Activated CD8-positive, alpha-beta memory T cell treated with anti-CD3 and anti-CD28 coated beads for 48 hours (primary cell): ENCODE results near the gene SIRT6.
"Not testable (repeated sequence)": the region's sequence is repeated elsewhere in the genome, so short reads cannot be mapped to it uniquely, and the experiment has no call there.

Experiments used
- DNase-seq, 3 experiments: peaks; one replicate each; pipeline ENCODE4 v3.0.0-alpha.2; 2020; ENCODE audit warnings: low read depth in 2 of 3, low spot score in 2 of 3

The SIRT6 gene

GRCh38 chr19:4200940-4201542 lies 18.7 kb upstream of the SIRT6 start:
- no peak for DNase-seq

GRCh38 chr19:4199699-4200293 lies 17.4 kb upstream of the SIRT6 start:
- no peak for DNase-seq

GRCh38 chr19:4198467-4199126 lies 16.2 kb upstream of the SIRT6 start:
- DNase-seq: no peak

GRCh38 chr19:4197625-4198466 lies 15.5 kb upstream of the SIRT6 start:
- no peak for DNase-seq

GRCh38 chr19:4197228-4197624 lies 14.9 kb upstream of the SIRT6 start:
- no peak for DNase-seq

GRCh38 chr19:4196587-4197148 lies 14.3 kb upstream of the SIRT6 start:
- no peak for DNase-seq

- no peak for DNase-seq
Measured at GRCh38 chr19:4196009-4196408, 13.6 kb upstream of the SIRT6 start.

- DNase-seq: no peak
Measured at GRCh38 chr19:4194353-4194752, 12.0 kb upstream of the SIRT6 start.

- DNase-seq: not testable (repeated sequence)
Measured at GRCh38 chr19:4192537-4192936, 10.2 kb upstream of the SIRT6 start.

GRCh38 chr19:4189641-4190040 lies 7.3 kb upstream of the SIRT6 start:
- DNase-seq: no peak

GRCh38 chr19:4187313-4188122 lies 5.2 kb upstream of the SIRT6 start:
- no peak for DNase-seq

- DNase-seq: peak; percentile 39 to 86 (median 85)
Measured at GRCh38 chr19:4186087-4186993, 4.0 kb upstream of the SIRT6 start.

GRCh38 chr19:4185413-4186086 lies 3.2 kb upstream of the SIRT6 start:
- no peak for DNase-seq

GRCh38 chr19:4184718-4185352 lies 2.5 kb upstream of the SIRT6 start:
- no peak for DNase-seq

GRCh38 chr19:4183967-4184717 lies 1.8 kb upstream of the SIRT6 start:
- DNase-seq: no peak

- no peak for DNase-seq
Measured at GRCh38 chr19:4181053-4181508, 1.3 kb downstream of the SIRT6 start.

GRCh38 chr19:4178990-4179389 lies 3.4 kb downstream of the SIRT6 start:
- DNase-seq: no peak

GRCh38 chr19:4177146-4177545 lies 5.2 kb downstream of the SIRT6 start:
- DNase-seq: no peak
